H4 (cell line): ENCODE measurements around the gene SERPINF2. TPM values are rescaled to one million over a fixed set of nuclear protein-coding genes. Genes with fewer than 3 reads are reported as not detected.
"Not testable (repeated sequence)": the region's sequence is repeated elsewhere in the genome, so short reads cannot be mapped to it uniquely, and the experiment has no call there.

Experiments
- DNase-seq: peaks from one replicate; pipeline ENCODE4 v3.0.0-alpha.2; 2015; ENCODE audit warnings: low spot score
- total RNA-seq: library from RNA; depleted of rRNA; stranded (reverse); fragments of >200 nt; shearing (Covaris generic); gene quantifications from 2 replicates; pipeline ENCODE4 v1.2.3, GENCODE V29; 2014; rRNA removed

The SERPINF2 gene
- total RNA-seq, 1 experiment from 2014 or later, result not detected

GRCh38 chr17:1789936-1790335, 47.3 kb downstream of the SERPINF2 start:
- no peak for DNase-seq

DNA sequence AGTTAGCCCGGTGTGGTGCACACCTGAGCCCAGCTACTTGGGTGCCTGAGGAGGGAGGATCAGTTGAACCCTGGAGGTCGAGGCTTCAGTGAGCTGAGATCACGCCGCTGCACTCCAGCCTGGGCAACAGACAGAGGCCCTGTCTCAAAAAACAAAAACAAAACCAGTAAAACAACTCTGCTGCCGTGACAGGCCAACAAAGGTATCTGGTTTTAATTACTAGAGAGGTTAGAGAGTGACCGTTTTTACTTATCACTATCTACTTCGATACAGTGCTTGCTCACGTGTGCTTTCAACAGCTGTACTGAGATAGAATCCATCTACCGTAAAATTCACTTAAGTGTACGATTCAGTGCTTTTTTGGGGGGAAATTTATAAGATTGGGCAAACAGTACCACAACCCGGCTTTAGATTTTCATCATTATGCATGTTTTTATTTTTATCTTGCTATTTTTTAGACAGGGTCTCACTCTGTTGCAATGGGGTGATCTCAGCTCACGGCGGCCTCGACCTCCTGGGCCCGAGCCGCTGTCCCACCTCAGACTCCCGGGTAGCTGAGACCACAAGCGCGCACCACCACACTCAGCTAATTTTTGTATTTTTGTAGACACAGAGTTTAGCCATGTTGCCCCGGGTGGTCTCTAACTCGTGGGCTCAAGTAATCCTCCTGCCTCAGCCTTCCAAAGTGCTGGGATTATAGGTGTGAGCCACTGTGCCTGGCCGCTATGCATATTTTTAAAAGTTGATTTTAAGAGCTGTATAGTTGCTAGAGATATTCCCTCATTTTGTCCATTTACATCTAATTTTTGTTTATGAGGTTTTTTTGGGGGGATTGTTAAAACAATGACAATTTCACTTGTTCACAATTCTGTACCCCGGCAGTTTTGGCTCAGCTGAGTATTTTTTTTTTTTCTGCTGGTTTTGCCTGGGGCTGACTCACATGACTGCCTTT, 50.1 kb downstream of the SERPINF2 start:
- no peak for DNase-seq

- DNase-seq, result no peak
These were observed 50.8 kb downstream of the SERPINF2 start for GRCh38 chr17:1793447-1793806.

GRCh38 chr17:1796800-1797199, 54.1 kb downstream of the SERPINF2 start:
- DNase-seq, result no peak

- DNase-seq, result no peak
These were observed 54.7 kb downstream of the SERPINF2 start for GRCh38 chr17:1797323-1797722.

GRCh38 chr17:1797846-1798245, 55.2 kb downstream of the SERPINF2 start:
- not testable (repeated sequence) for DNase-seq

DNA sequence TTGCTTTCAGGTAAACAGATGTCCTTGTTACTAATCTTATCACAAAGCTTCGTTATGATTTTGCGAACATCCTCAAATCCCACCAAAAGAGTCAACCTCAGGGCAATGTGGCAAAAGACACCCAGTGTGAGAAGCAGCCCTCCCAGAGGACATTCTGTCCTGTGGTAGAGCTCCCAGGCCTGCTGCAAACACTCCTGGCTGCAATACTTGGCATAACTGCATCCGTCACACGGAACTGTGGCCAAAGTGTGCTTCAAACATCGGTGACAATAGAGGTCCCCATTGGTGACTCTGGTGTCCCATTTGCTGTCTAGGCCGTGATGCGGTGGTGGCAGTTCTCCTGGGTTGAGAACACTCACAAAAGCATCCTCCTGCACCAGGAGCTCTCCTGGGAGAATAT, 57.6 kb downstream of the SERPINF2 start:
- no peak for DNase-seq

DNA sequence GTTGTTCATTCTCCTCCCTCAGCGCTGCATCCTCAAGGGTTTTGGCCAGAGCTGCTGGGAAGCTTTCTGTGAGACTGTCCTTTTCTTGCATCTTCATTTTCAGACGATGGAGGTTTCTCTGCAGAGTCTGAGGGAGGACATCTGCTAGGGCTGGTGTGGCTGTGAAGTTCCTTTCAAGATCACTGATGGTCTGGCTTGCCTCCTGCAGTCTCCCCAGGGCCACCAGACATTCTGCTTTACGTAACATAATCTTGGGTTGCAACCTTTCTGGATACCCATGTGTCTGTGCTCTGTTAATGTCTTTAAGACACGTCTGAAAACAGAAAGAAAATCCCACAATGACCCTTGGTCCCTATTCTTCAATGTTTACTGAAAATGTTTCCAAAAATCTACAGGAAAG, 58.0 kb downstream of the SERPINF2 start:
- DNase-seq, result no peak

DNA sequence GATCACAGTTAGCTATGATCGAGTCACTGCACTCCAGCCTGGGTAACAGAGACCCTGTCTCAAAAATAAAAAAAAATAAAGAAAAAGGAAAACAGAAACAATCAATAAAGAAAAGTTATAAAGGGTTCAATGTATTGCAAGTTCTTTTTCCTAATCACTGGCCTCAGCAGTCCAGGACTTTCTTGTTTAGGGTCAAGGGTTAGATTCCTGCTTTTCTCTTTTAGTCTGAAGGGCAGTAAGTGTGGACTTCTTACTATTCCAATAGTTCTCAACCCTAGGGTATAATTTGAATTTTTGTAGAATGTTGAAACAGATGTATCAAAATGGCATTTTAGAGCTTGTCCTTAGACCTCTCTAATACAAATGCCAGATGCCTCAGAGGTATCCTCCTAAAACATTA, 59.8 kb downstream of the SERPINF2 start:
- no peak for DNase-seq

DNA sequence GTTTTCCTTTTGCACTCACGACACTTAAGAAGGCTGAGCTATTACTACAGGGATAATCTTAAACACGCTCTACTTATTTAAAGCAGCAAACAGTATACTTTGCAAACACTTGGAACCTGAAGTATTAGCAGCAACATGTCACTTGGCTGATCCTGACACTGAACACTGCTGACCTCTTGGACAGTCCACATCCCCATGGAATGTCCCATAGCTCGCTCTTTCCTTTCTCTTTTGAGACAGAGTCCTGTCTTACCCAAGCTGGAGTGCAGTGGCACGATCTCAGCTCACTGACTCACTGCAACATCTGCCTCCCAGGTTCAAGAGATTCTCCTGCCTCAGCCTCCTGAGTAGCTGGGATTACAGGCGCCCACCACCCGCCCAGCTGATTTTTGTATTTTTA, 60.6 kb downstream of the SERPINF2 start:
- no peak for DNase-seq

Other genes with a start within 250 kb of the SERPINF2 start
- gene INPP5K, start 226.3 kb upstream of the SERPINF2 start, total RNA-seq, result 34.1 and 47.0 TPM in 2 replicates
- 21.8 and 30.5 TPM in 2 replicates for gene PITPNA, start 180.1 kb upstream of the SERPINF2 start, total RNA-seq
- gene SLC43A2, start 114.0 kb upstream of the SERPINF2 start, total RNA-seq, result 2.9 and 4.7 TPM in 2 replicates
- 0.06 TPM in 1 of 2 replicates, not detected in the other for gene SCARF1, start 97.1 kb upstream of the SERPINF2 start, total RNA-seq
- gene RILP, start 93.0 kb upstream of the SERPINF2 start, total RNA-seq, result 3.2 and 4.9 TPM in 2 replicates
- gene PRPF8, start 58.0 kb upstream of the SERPINF2 start, total RNA-seq, result 77.5 and 84.5 TPM in 2 replicates
- 1.2 and 1.4 TPM in 2 replicates for gene TLCD2, start 32.5 kb upstream of the SERPINF2 start, total RNA-seq
- 10.1 and 10.5 TPM in 2 replicates for gene WDR81, start 18.2 kb upstream of the SERPINF2 start, total RNA-seq
- gene SERPINF1, start 19.2 kb downstream of the SERPINF2 start, total RNA-seq, result 0.74 and 12.0 TPM in 2 replicates
- 7.9 and 8.5 TPM in 2 replicates for gene SMYD4, start 87.0 kb downstream of the SERPINF2 start, total RNA-seq
- gene RPA1, start 87.1 kb downstream of the SERPINF2 start, total RNA-seq, result 29.0 and 40.3 TPM in 2 replicates